IMR-90 (cell line): ENCODE results near the gene BPIFA1. TPM values are rescaled to one million over a fixed set of nuclear protein-coding genes. Genes with fewer than 3 reads are reported as not detected.

Experiments
- ATAC-seq: fragments of 200-7000 bp; cut with Tn5 transposase; 2 replicates; pipeline ENCODE4 v1.9.1; 2020; ENCODE audit warnings: low read depth, mild to moderate bottlenecking, moderate library complexity
- BruUV-seq: library from RNA; stranded (reverse); fragments of 400-500 nt; replicated peaks from 2 replicates; lab custom pipeline; 2021; lab: Mats Ljungman, UMichigan
- CTCF ChIA-PET: fragments of 300-600 bp; formaldehyde crosslinking; extraction: SDS; loops from one replicate; lab custom pipeline; 2021; ENCODE audit warnings: antibody characterized with exemption; lab: Yijun Ruan, JAX
- POLR2A ChIA-PET: fragments of 300-600 bp; sonication (Branson Sonifier 250); formaldehyde crosslinking; loops from one replicate; lab custom pipeline; 2022; ENCODE audit warnings: antibody characterized with exemption; ENCODE audit not compliant: unreplicated experiment; lab: Charles Lee
- DNase-seq: peaks from one replicate; pipeline ENCODE4 v3.0.0; 2013
- H2AFZ ChIP-seq: replicated peaks from 2 replicates; pipeline ENCODE3; 2013; ENCODE audit warnings: low read length, mild to moderate bottlenecking; ENCODE audit not compliant: poor library complexity
- H2AK5ac ChIP-seq: 2 replicates; pipeline ENCODE4 v1.6.1; 2013; ENCODE audit warnings: low read depth, low read length, inconsistent platforms
- H2AK9ac ChIP-seq: replicated peaks from 2 replicates; pipeline ENCODE3; 2013; ENCODE audit warnings: mild to moderate bottlenecking, low read depth, low read length, moderate library complexity; ENCODE audit not compliant: poor library complexity
- H2BK120ac ChIP-seq: 2 replicates; pipeline ENCODE4 v1.6.1; 2013; ENCODE audit warnings: low read depth, low read length, inconsistent platforms
- H2BK15ac ChIP-seq: 3 replicates; pipeline ENCODE4 v1.6.1; 2013; ENCODE audit warnings: low read depth, low read length, inconsistent platforms
- H2BK20ac ChIP-seq: 2 replicates; pipeline ENCODE4 v1.6.1; 2013; ENCODE audit warnings: low read depth, mild to moderate bottlenecking, inconsistent platforms, low read length, moderate library complexity
- H2BK5ac ChIP-seq: 2 replicates; pipeline ENCODE4 v1.6.1; 2013; ENCODE audit warnings: mild to moderate bottlenecking, low read depth, low read length, inconsistent platforms; ENCODE audit not compliant: poor library complexity, severe bottlenecking
- H3K14ac ChIP-seq: replicated peaks from 2 replicates; pipeline ENCODE4 v1.6.1; 2013; ENCODE audit warnings: low read depth, low read length, inconsistent platforms
- H3K18ac ChIP-seq: 2 replicates; pipeline ENCODE4 v1.6.1; 2013; ENCODE audit warnings: low read depth, low read length, control low read depth
- H3K23ac ChIP-seq: 2 replicates; pipeline ENCODE4 v1.6.1; 2013; ENCODE audit warnings: low read depth, low read length, inconsistent platforms
- H3K27ac ChIP-seq: 2 replicates; pipeline ENCODE4 v1.5.1; 2013; ENCODE audit warnings: mild to moderate bottlenecking, control low read depth, low read length; ENCODE audit not compliant: insufficient read depth
- H3K27me3 ChIP-seq: 2 replicates; pipeline ENCODE4 v1.6.1; 2013; ENCODE audit warnings: low read length; ENCODE audit not compliant: control insufficient read depth, insufficient read depth
- H3K36me3 ChIP-seq: 2 replicates; pipeline ENCODE4 v1.6.1; 2013; ENCODE audit warnings: low read length, mixed read lengths; ENCODE audit not compliant: control insufficient read depth, insufficient read depth
- H3K4ac ChIP-seq: 2 replicates; pipeline ENCODE4 v1.6.1; 2013; ENCODE audit warnings: low read depth, low read length, inconsistent platforms
- H3K4me1 ChIP-seq: 2 replicates; pipeline ENCODE4 v1.6.1; 2013; ENCODE audit warnings: low read length, mixed read lengths; ENCODE audit not compliant: control insufficient read depth, insufficient read depth
- H3K4me2 ChIP-seq: 2 replicates; pipeline ENCODE4 v1.6.1; 2013; ENCODE audit warnings: low read depth, mild to moderate bottlenecking, control low read depth, low read length, moderate library complexity
- H3K4me3 ChIP-seq: 2 replicates; pipeline ENCODE4 v1.5.1; 2013; ENCODE audit warnings: low read depth, mild to moderate bottlenecking, control low read depth, low read length, moderate library complexity; ENCODE audit not compliant: insufficient read depth
- H3K56ac ChIP-seq: 2 replicates; pipeline ENCODE4 v1.6.1; 2013; ENCODE audit warnings: low read length, inconsistent platforms; ENCODE audit not compliant: insufficient read depth; ENCODE audit errors: extremely low read depth
- H3K79me1 ChIP-seq, 2 experiments: 2 replicates each; pipeline ENCODE4 v1.6.1; 2013; ENCODE audit warnings: low read length in 2 of 2, inconsistent platforms in 1 of 2, low read depth in 1 of 2
- H3K9ac ChIP-seq: 2 replicates; pipeline ENCODE4 v1.6.1; 2013; ENCODE audit warnings: low read depth, low read length, control low read depth
- H3K9me1 ChIP-seq: 2 replicates; pipeline ENCODE4 v1.6.1; 2013; ENCODE audit warnings: low read length, inconsistent platforms; ENCODE audit not compliant: insufficient read depth
- H3K9me3 ChIP-seq: 2 replicates; pipeline ENCODE4 v1.6.1; 2013; ENCODE audit warnings: low read length; ENCODE audit not compliant: control insufficient read depth, insufficient read depth
- H4K20me1 ChIP-seq: 2 replicates; pipeline ENCODE4 v1.6.1; 2013; ENCODE audit warnings: low read length, inconsistent platforms; ENCODE audit not compliant: insufficient read depth
- H4K5ac ChIP-seq: 2 replicates; pipeline ENCODE4 v1.6.1; 2013; ENCODE audit warnings: mild to moderate bottlenecking, low read depth, low read length, control low read depth
- H4K8ac ChIP-seq, 2 experiments: 2 replicates each; pipeline ENCODE4 v1.6.1; 2013; ENCODE audit warnings: low read depth in 2 of 2, low read length in 2 of 2, control low read depth in 1 of 2, inconsistent platforms in 1 of 2
- H4K91ac ChIP-seq: 2 replicates; pipeline ENCODE4 v1.6.1; 2013; ENCODE audit warnings: low read depth, low read length, inconsistent platforms; ENCODE audit not compliant: insufficient read depth
- BHLHE40 ChIP-seq: fragments of 150-350 bp; IDR thresholded peaks from 2 replicates; pipeline ENCODE4 v1.6.1; 2016; ENCODE audit warnings: mild to moderate bottlenecking, low read depth, low read length
- CEBPB ChIP-seq: IDR thresholded peaks from 2 replicates; pipeline ENCODE4 v1.6.1; 2012; ENCODE audit warnings: low read depth, low read length, improper control_type of control experiment
- CHD1 ChIP-seq: IDR thresholded peaks from 2 replicates; pipeline ENCODE4 v1.6.1; 2012; ENCODE audit warnings: low read depth, low read length, improper control_type of control experiment
- FOS ChIP-seq: fragments of 150-350 bp; IDR thresholded peaks from 2 replicates; pipeline ENCODE4 v1.6.1; 2016; ENCODE audit warnings: low read depth, low read length
- MAFK ChIP-seq: IDR thresholded peaks from 2 replicates; pipeline ENCODE4 v1.6.1; 2012; ENCODE audit warnings: low read depth, low read length, improper control_type of control experiment
- MAZ ChIP-seq: IDR thresholded peaks from 2 replicates; pipeline ENCODE4 v1.6.1; 2012; ENCODE audit warnings: low read depth, mild to moderate bottlenecking, low read length, improper control_type of control experiment, moderate library complexity, borderline replicate concordance
- MXI1 ChIP-seq: IDR thresholded peaks from 2 replicates; pipeline ENCODE4 v1.6.1; 2012; ENCODE audit warnings: low read depth, mild to moderate bottlenecking, low read length, moderate library complexity, borderline replicate concordance
- NFE2L2 ChIP-seq: fragments of 150-350 bp; IDR thresholded peaks from 2 replicates; pipeline ENCODE4 v1.6.1; 2016; ENCODE audit warnings: low read depth, mild to moderate bottlenecking, low read length
- POLR2A ChIP-seq: IDR thresholded peaks from 2 replicates; pipeline ENCODE4 v1.6.1; 2012; ENCODE audit warnings: mild to moderate bottlenecking, low read depth, low read length
- RAD21 ChIP-seq: IDR thresholded peaks from 2 replicates; pipeline ENCODE4 v1.6.1; 2012; ENCODE audit warnings: low read length, improper control_type of control experiment
- RCOR1 ChIP-seq: IDR thresholded peaks from 2 replicates; pipeline ENCODE4 v1.6.1; 2012; ENCODE audit warnings: mild to moderate bottlenecking, low read length, improper control_type of control experiment; ENCODE audit not compliant: insufficient replicate concordance
- RFX5 ChIP-seq: IDR thresholded peaks from 2 replicates; pipeline ENCODE4 v1.8.0; 2012; ENCODE audit warnings: low read depth, mild to moderate bottlenecking, low read length, moderate library complexity
- SMC3 ChIP-seq: fragments of 150-350 bp; IDR thresholded peaks from 2 replicates; pipeline ENCODE4 v1.6.1; 2016; ENCODE audit warnings: low read depth, mild to moderate bottlenecking, antibody characterized with exemption, low read length, moderate library complexity
- USF2 ChIP-seq: fragments of 150-350 bp; IDR thresholded peaks from 2 replicates; pipeline ENCODE4 v1.6.1; 2017; ENCODE audit warnings: mild to moderate bottlenecking, antibody characterized with exemption, low read length, low read depth
- WGBS, 2 experiments: methylation state at CpG; one replicate each; pipeline versions ENCODE4 v1.1.5 to v1.1.7; 2013; ENCODE audit warnings: missing lambda C conversion rate in 2 of 2; ENCODE audit not compliant: insufficient read length in 1 of 2; ENCODE audit errors: extremely low coverage in 2 of 2; 5-methylcytosine and 5-hydroxymethylcytosine counted together
- dilution Hi-C: fragments of 300-500 bp; cut with HindIII; formaldehyde crosslinking; loops from one replicate; pipeline ENCODE4 v1.14.3; 2018; ENCODE audit warnings: low sequenced_read_pairs; ENCODE audit not compliant: unreplicated experiment
- in situ Hi-C: fragments of 300-500 bp; cut with MboI; formaldehyde crosslinking; loops from 3 replicates; pipeline ENCODE4 v1.14.3; 2019; ENCODE audit warnings: low sequenced_read_pairs, inconsistent platforms, mixed read lengths
- intact Hi-C: fragments of 100-400 bp; cut with micrococcal nuclease; formaldehyde crosslinking; loops from 2 replicates; pipeline ENCODE4 v1.10.0; 2022
- polyA plus RNA-seq, 3 experiments: library from polyadenylated mRNA; depleted of rRNA; stranded (reverse); fragments of >200 nt; gene quantifications; 2 replicates each; pipeline ENCODE4 v1.2.3, GENCODE V29; 2012; ENCODE audit warnings: low replicate concordance in 1 of 3
- total RNA-seq: library from RNA; depleted of rRNA; stranded (reverse); fragments of >200 nt; gene quantifications from 2 replicates; pipeline ENCODE4 v1.2.3, GENCODE V29; 2012
- TF ChIP-seq, protein P1 (sequence below): conservative IDR thresholded peaks from 2 replicates; pipeline ENCODE4 v1.5.1; 2012; ENCODE audit warnings: mild to moderate bottlenecking, low read depth, low read length, improper control_type of control experiment
- TF ChIP-seq, protein P2 (sequence below): fragments of 150-350 bp; IDR thresholded peaks from 2 replicates; pipeline ENCODE4 v1.6.1; 2016; ENCODE audit warnings: low read depth, mild to moderate bottlenecking, low read length, moderate library complexity, borderline replicate concordance

BPIFA1 gene
- total and polyA plus RNA-seq, 2 of the 4 experiments (the other 2 are of a cell fraction), result not detected

DNA sequence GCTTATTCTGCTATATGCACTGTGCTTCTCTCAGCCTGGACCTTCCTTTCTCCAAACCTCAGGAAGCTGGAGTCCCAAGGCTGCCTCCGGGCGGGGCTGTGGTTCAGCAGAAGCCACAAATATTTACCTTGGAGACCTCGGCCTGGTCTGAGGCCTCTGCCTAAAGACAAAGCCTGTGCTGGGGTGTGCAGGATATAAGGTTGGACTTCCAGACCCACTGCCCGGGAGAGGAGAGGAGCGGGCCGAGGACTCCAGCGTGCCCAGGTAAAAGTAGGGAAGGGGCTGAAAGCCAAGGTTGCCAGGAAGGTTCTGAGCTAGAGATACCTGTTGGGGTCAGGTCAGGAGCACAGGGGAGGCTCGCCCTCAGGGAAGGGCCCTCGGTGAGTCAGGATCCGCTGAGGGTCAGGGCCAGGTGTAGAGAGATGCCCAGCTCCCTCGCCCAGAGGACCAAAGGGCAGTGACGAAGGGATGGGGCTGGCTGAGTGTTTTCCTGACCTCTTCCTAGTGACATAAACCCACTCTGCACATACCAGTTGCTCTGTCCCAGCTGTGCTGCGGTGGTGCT is 47.3 kb downstream of the BPIFA1 start, which contains the start of gene BPIFB1:
TSS of gene BPIFB1 (plus strand) at position 224 of the 565 bp plus-strand sequence. CDS start 2,860 bp downstream, outside the sequence.
- in situ Hi-C loops, result no loop called here
- H4K91ac ChIP-seq, result no peak within 1 kb of the TSS
- ATAC-seq, result no peak

More for the DNA sequence above, 47.3 kb downstream of the BPIFA1 start, which contains the start of gene BPIFB1:
- dilution Hi-C loops, result no loop called here
- Histone ChIP-seq H3K4me1 (no peaks in the 10 kb centered on the region), H3K4me2 (no peak within 1 kb of the TSS), H3K9me3 (no peaks in the 10 kb centered on the region), H3K9ac (no peak within 1 kb of the TSS), H3K79me1 (no peaks in the 10 kb centered on the region), H2BK5ac (no peak within 1 kb of the TSS), H2BK15ac (no peak within 1 kb of the TSS), H3K4ac (no peak within 1 kb of the TSS), H3K4me3 (no peak within 1 kb of the TSS), H3K27me3 (peaks cover 29% of the 10 kb centered on the region), H3K9me1 (no peaks in the 10 kb centered on the region), H2AK9ac (no peak within 1 kb of the TSS), H4K20me1 (no peaks in the 10 kb centered on the region), H2AK5ac (no peak within 1 kb of the TSS), H2BK120ac (no peak within 1 kb of the TSS), H3K18ac (no peak within 1 kb of the TSS), H3K14ac (no peak within 1 kb of the TSS), H4K5ac (no peak within 1 kb of the TSS), H3K27ac (no peak within 1 kb of the TSS), H4K8ac (no peak within 1 kb of the TSS), H3K56ac (no peak within 1 kb of the TSS), H3K23ac (no peak within 1 kb of the TSS), H2AFZ (no peak within 1 kb of the TSS), H2BK20ac (no peak within 1 kb of the TSS), H3K36me3 (no peaks in the 10 kb centered on the region)
- intact Hi-C loops, result no loop called here
- BruUV-seq, result no TSS peak
- WGBS, 2 experiments, result no CpG with 5 or more reads among the region's 13 CpGs
- DNase-seq, result no peak
- ChIA-PET POLR2A (interaction anchor here (0.6 kb wide), 1 partner anchor 111 kb away, joined by 3 read pairs; no protein-coding TSS in a partner anchor), CTCF (no interaction called here)
- TF ChIP-seq USF2, result no peak
- TF ChIP-seq MAFK, result no peak
- no peak for TF ChIP-seq MXI1
- TF ChIP-seq NFE2L2, result no peak
- TF ChIP-seq, protein P1, sequence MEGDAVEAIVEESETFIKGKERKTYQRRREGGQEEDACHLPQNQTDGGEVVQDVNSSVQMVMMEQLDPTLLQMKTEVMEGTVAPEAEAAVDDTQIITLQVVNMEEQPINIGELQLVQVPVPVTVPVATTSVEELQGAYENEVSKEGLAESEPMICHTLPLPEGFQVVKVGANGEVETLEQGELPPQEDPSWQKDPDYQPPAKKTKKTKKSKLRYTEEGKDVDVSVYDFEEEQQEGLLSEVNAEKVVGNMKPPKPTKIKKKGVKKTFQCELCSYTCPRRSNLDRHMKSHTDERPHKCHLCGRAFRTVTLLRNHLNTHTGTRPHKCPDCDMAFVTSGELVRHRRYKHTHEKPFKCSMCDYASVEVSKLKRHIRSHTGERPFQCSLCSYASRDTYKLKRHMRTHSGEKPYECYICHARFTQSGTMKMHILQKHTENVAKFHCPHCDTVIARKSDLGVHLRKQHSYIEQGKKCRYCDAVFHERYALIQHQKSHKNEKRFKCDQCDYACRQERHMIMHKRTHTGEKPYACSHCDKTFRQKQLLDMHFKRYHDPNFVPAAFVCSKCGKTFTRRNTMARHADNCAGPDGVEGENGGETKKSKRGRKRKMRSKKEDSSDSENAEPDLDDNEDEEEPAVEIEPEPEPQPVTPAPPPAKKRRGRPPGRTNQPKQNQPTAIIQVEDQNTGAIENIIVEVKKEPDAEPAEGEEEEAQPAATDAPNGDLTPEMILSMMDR, result no peak
- TF ChIP-seq POLR2A, result no peak
- no peak for TF ChIP-seq SMC3
- TF ChIP-seq RFX5, result no peak
- no peak for TF ChIP-seq MAZ
- no peak for TF ChIP-seq CEBPB
- no peak for TF ChIP-seq CHD1
- no peak for TF ChIP-seq RCOR1
- TF ChIP-seq BHLHE40, result no peak
- TF ChIP-seq, protein P2, sequence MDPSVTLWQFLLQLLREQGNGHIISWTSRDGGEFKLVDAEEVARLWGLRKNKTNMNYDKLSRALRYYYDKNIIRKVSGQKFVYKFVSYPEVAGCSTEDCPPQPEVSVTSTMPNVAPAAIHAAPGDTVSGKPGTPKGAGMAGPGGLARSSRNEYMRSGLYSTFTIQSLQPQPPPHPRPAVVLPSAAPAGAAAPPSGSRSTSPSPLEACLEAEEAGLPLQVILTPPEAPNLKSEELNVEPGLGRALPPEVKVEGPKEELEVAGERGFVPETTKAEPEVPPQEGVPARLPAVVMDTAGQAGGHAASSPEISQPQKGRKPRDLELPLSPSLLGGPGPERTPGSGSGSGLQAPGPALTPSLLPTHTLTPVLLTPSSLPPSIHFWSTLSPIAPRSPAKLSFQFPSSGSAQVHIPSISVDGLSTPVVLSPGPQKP, result no peak
- TF ChIP-seq RAD21, result no peak
- no peak for TF ChIP-seq FOS
